Measurements from ENCODE around the gene RASSF3.

DNA sequence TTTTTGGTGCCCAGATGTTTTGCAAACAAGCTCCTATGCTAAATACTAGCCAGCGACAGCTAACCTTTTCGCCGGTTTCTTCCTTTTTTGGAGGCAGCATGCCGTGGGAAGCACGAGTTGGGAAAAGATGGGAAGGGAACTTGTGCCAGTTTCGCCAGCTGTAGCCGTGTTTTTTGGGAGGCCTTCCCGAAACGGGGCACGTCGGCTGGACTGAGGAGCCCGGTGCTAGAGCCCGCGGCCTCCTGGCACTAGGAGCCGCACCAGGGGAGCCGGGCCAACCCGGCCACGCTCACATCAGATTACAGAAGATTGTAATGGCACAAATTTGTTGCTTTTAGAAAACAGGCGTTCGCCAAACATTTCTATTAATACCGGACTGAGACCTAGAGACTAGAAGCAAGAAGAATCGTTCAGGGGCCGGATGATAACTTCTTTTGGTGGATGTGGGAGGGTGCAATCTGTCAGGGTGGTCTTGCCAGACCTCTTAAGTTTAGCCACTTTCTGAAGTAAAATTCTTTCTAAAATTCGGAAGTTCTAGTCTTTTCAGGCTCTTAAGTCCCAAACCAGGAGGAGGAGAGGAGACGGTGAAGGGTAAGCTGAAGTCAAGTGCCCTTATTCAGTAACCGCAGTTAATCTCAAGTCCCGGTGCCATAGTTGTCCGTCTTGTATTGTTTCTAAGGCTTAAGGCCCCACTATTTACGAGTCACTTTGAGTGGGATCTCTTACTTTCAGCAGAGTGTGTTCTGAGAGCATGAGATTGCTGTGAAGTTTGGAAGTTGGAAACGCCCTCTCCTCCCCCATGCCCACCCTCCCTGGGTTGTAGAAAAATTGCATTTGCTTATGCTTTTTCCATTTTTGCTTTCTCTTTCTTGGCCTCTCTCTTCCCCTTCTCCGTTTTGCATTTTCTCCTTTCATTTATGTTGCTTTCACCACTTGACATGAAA lies 1.3 kb downstream of the RASSF3 start:
- TF ChIP-seq GATAD2A (CRISPR knock-in tag; IDR thresholded peaks at IDR 0.05) (no peak), RBM39 (IDR thresholded peaks at IDR 0.05; ENCODE audit: low read depth, low read length, poor library complexity, severe bottlenecking) (no peak), ERF (CRISPR knock-in tag; IDR thresholded peaks at IDR 0.05) (no peak), POLR2A (IDR thresholded peaks at IDR 0.05; ENCODE audit: insufficient read depth in 1 of 2, low read depth in 2 of 2, low read length in 2 of 2) (no peak)

Data from HepG2 (cell line).